Uterus (tissue), 4 donors: Measurements from ENCODE around the gene PLA2G4D. TPM values are rescaled to one million over a fixed set of nuclear protein-coding genes. Genes with fewer than 3 reads are reported as not detected.

Source experiments
- DNase-seq, 2 donors: peaks; one replicate each; pipeline ENCODE4 v3.0.0-alpha.2; 2019 to 2020
- H3K27ac ChIP-seq, 2 donors: fragments of 200-600 bp; sonication (generic); 1 replicate in 1 of 2; 2 replicates in 1 of 2; pipeline ENCODE4 v1.5.1; 2016 to 2018
- H3K27me3 ChIP-seq, 2 donors: fragments of 200-600 bp; sonication (generic); one replicate each; pipeline ENCODE4 v1.5.1; 2018 to 2019; ENCODE audit warnings: control low read depth in 1 of 2
- H3K36me3 ChIP-seq, 2 donors: fragments of 200-600 bp; sonication (generic); one replicate each; pipeline ENCODE4 v1.5.1; 2019; ENCODE audit warnings: control low read depth in 1 of 2
- H3K4me1 ChIP-seq, 2 donors: fragments of 200-600 bp; sonication (generic); one replicate each; pipeline ENCODE4 v1.5.1; 2018 to 2019; ENCODE audit warnings: control low read depth in 1 of 2
- H3K4me3 ChIP-seq, 2 donors: fragments of 200-600 bp; sonication (generic); 1 replicate in 1 of 2; 2 replicates in 1 of 2; pipeline ENCODE4 v1.5.1; 2018 to 2019; ENCODE audit warnings: mild to moderate bottlenecking in 1 of 2
- H3K9me3 ChIP-seq, 2 donors: fragments of 200-600 bp; sonication (generic); one replicate each; pipeline ENCODE4 v1.5.1; 2019; ENCODE audit warnings: control low read depth in 1 of 2
- CTCF ChIP-seq, 4 experiments: fragments of 200-600 bp in 2 of 4; fragments of 450-650 bp in 2 of 4; sonication (generic) in 2 of 4; IDR thresholded peaks; one replicate each; pipeline ENCODE4 v1.5.1; 2016 to 2019; ENCODE audit warnings: antibody characterized with exemption in 4 of 4, mild to moderate bottlenecking in 2 of 4, moderate library complexity in 1 of 4
- POLR2A ChIP-seq, 2 donors: fragments of 450-650 bp; IDR thresholded peaks; one replicate each; pipeline ENCODE4 v1.6.1; 2016; ENCODE audit warnings: antibody characterized with exemption in 2 of 2, mild to moderate bottlenecking in 1 of 2, moderate library complexity in 1 of 2
- intact Hi-C: fragments of 100-400 bp; cut with DNase I; formaldehyde crosslinking; loops from one replicate; pipeline ENCODE4 v1.15.1; 2023; ENCODE audit warnings: low total_unique reads
- total RNA-seq, 4 donors: library from RNA; depleted of rRNA in 3 of 4; stranded (reverse); fragments of >200 nt in 3 of 4; gene quantifications; one replicate each; pipeline versions ENCODE4 v1.1.0 to v1.2.4, GENCODE V29; 2014 to 2023
- donor health status: DM: yes; HTN: yes; CAD: no.

The PLA2G4D gene
- total RNA-seq, 4 donors from 2014 or later = 0.07 TPM; not detected in 3

GRCh38 chr15:42131006-42131405 lies 36.6 kb upstream of the PLA2G4D start:
- no peak for DNase-seq
- Histone ChIP-seq H3K36me3 (no peaks in the 10 kb centered on the region), H3K9me3 (no peaks in the 10 kb centered on the region), H3K27me3 (no peaks in the 10 kb centered on the region), H3K4me1 (no peaks in the 10 kb centered on the region), H3K27ac (no peak overlapping the region), H3K4me3 (no peak overlapping the region)
- intact Hi-C loops = no loop called here
- no peak for TF ChIP-seq POLR2A (IDR thresholded peaks at IDR 0.05)
- TF ChIP-seq CTCF (IDR thresholded peaks at IDR 0.05) = no peak

- Histone ChIP-seq H3K27me3 (no peaks in the 10 kb centered on the region), H3K36me3 (no peaks in the 10 kb centered on the region), H3K4me3 (no peak overlapping the region), H3K9me3 (no peaks in the 10 kb centered on the region), H3K27ac (no peak overlapping the region), H3K4me1 (no peaks in the 10 kb centered on the region)
- TF ChIP-seq POLR2A (IDR thresholded peaks at IDR 0.05) (no peak), CTCF (IDR thresholded peaks at IDR 0.05) (no peak)
- no peak for DNase-seq
- intact Hi-C loops = no loop called here
Measured at GRCh38 chr15:42130246-42130986, 36.1 kb upstream of the PLA2G4D start.

- intact Hi-C loops = no loop called here
- no peak for DNase-seq
- TF ChIP-seq POLR2A (IDR thresholded peaks at IDR 0.05) (no peak), CTCF (IDR thresholded peaks at IDR 0.05) (no peak)
- Histone ChIP-seq H3K4me1 (no peaks in the 10 kb centered on the region), H3K27ac (no peak overlapping the region), H3K9me3 (no peaks in the 10 kb centered on the region), H3K27me3 (no peaks in the 10 kb centered on the region), H3K36me3 (no peaks in the 10 kb centered on the region), H3K4me3 (no peak overlapping the region)
Measured at GRCh38 chr15:42129364-42129763, 35.0 kb upstream of the PLA2G4D start.

- intact Hi-C loops = no loop called here
- Histone ChIP-seq H3K4me1 (no peaks in the 10 kb centered on the region), H3K4me3 (no peak overlapping the region), H3K36me3 (no peaks in the 10 kb centered on the region), H3K27ac (no peak overlapping the region), H3K9me3 (no peaks in the 10 kb centered on the region), H3K27me3 (no peaks in the 10 kb centered on the region)
- TF ChIP-seq POLR2A (IDR thresholded peaks at IDR 0.05) = no peak
- no peak for TF ChIP-seq CTCF (IDR thresholded peaks at IDR 0.05)
- DNase-seq = no peak
Measured at GRCh38 chr15:42128476-42128875, 34.1 kb upstream of the PLA2G4D start.

GRCh38 chr15:42123546-42123945 lies 29.2 kb upstream of the PLA2G4D start:
- no peak for DNase-seq
- H3K27me3 ChIP-seq = no peaks in the 10 kb centered on the region
- H3K9me3 ChIP-seq = no peaks in the 10 kb centered on the region
- no peaks in the 10 kb centered on the region for H3K36me3 ChIP-seq
- H3K4me1 ChIP-seq = no peaks in the 10 kb centered on the region
- intact Hi-C loops = no loop called here
- no peak overlapping the region for H3K4me3 ChIP-seq
- H3K27ac ChIP-seq = no peak overlapping the region
- TF ChIP-seq POLR2A (IDR thresholded peaks at IDR 0.05) (no peak), CTCF (IDR thresholded peaks at IDR 0.05) (no peak)
